HCT116 (cell line): Measurements from ENCODE around the gene GSDMA. TPM values are rescaled to one million over a fixed set of nuclear protein-coding genes. Genes with fewer than 3 reads are reported as not detected.

Experiments
- ATAC-seq: fragments of 200-7000 bp; cut with Tn5 transposase; 2 replicates; pipeline ENCODE4 v1.9.1; 2020; ENCODE audit warnings: mild to moderate bottlenecking, moderate library complexity
- BruUV-seq: library from RNA; stranded (reverse); fragments of 400-500 nt; replicated peaks from 2 replicates; lab custom pipeline; 2021; lab: Mats Ljungman, UMichigan
- CTCF ChIA-PET: fragments of 300-600 bp; sonication (Branson Sonifier 250); formaldehyde crosslinking; loops from one replicate; lab custom pipeline; 2021; ENCODE audit warnings: antibody characterized with exemption; lab: Charles Lee
- POLR2A ChIA-PET: fragments of 300-600, 350-600 bp; sonication (Branson Sonifier 250); formaldehyde crosslinking; loops from one replicate; lab custom pipeline; 2021; ENCODE audit warnings: antibody characterized with exemption; lab: Charles Lee
- RAD21 ChIA-PET, 2 experiments: fragments of 300-600 bp; sonication (Branson Sonifier 250); formaldehyde crosslinking; loops; one replicate each; lab custom pipeline; 2023; ENCODE audit warnings: low total read pairs in 2 of 2; ENCODE audit not compliant: uncharacterized antibody in 2 of 2, unreplicated experiment in 2 of 2, low non-redundant PET in 1 of 2; lab: Charles Lee
- DNase-seq: peaks from one replicate; pipeline ENCODE4 v3.0.0-alpha.2; 2010; ENCODE audit warnings: low read depth, low spot score
- H2AFZ ChIP-seq: fragments of 200-600 bp; shearing (Covaris generic), sonication (generic); 2 replicates; pipeline ENCODE4 v1.6.1; 2017; ENCODE audit warnings: low read depth, mixed run types, mixed read lengths, antibody characterized with exemption, low read length; ENCODE audit not compliant: poor library complexity, severe bottlenecking
- H3K27ac ChIP-seq: 2 replicates; pipeline ENCODE4 v1.5.1; 2012; ENCODE audit warnings: low read depth, low read length
- H3K27me3 ChIP-seq: fragments of 200-600 bp; sonication (generic); 2 replicates; pipeline ENCODE4 v1.6.1; 2016; ENCODE audit warnings: mixed run types, low read length, mixed read lengths; ENCODE audit not compliant: insufficient read depth
- H3K36me3 ChIP-seq, 2 experiments: fragments of 200-500 bp in 1 of 2; fragments of 200-600 bp in 1 of 2; sonication (Bioruptor generic) in 1 of 2; sonication (generic) in 1 of 2; 2 replicates each; pipeline versions ENCODE4 v1.5.1 to v1.6.1; 2014 to 2016; ENCODE audit warnings: low read length in 2 of 2, inconsistent platforms in 1 of 2, mixed read lengths in 1 of 2, mixed run types in 1 of 2; ENCODE audit not compliant: insufficient read depth in 2 of 2, control insufficient read depth in 1 of 2
- H3K4me1 ChIP-seq, 2 experiments: fragments of 200-600 bp in 1 of 2; sonication (generic) in 1 of 2; 2 replicates each; pipeline versions ENCODE4 v1.5.1 to v1.6.1; 2012 to 2017; ENCODE audit warnings: low read length in 2 of 2, inconsistent platforms in 1 of 2, mild to moderate bottlenecking in 1 of 2, mixed read lengths in 1 of 2, mixed run types in 1 of 2, moderate library complexity in 1 of 2; ENCODE audit not compliant: insufficient read depth in 2 of 2, control insufficient read depth in 1 of 2
- H3K4me2 ChIP-seq: fragments of 200-600 bp; sonication (generic); 2 replicates; pipeline ENCODE4 v1.6.1; 2017; ENCODE audit warnings: mixed run types, low read length, mixed read lengths
- H3K4me3 ChIP-seq, 2 experiments: fragments of 200-600 bp in 1 of 2; sonication (generic) in 1 of 2; replicated peaks in 1 of 2; 2 replicates each; pipeline ENCODE4 v1.5.1; 2011 to 2016; ENCODE audit warnings: low read length in 2 of 2, control low read depth in 1 of 2, low read depth in 1 of 2, mild to moderate bottlenecking in 1 of 2, mixed read lengths in 1 of 2, mixed run types in 1 of 2
- H3K79me2 ChIP-seq: fragments of 200-600 bp; sonication (generic); 2 replicates; pipeline ENCODE4 v1.6.1; 2017; ENCODE audit warnings: mild to moderate bottlenecking, mixed run types, low read length, moderate library complexity, mixed read lengths; ENCODE audit not compliant: insufficient read depth
- H3K9ac ChIP-seq: fragments of 200-600 bp; sonication (generic); 2 replicates; pipeline ENCODE4 v1.6.1; 2016; ENCODE audit warnings: low read length, mixed read lengths
- H3K9me2 ChIP-seq: fragments of 200-600 bp; sonication (generic), shearing (Covaris generic); 2 replicates; pipeline ENCODE4 v1.6.1; 2017; ENCODE audit warnings: mixed run types, mild to moderate bottlenecking, moderate library complexity; ENCODE audit not compliant: insufficient read depth
- H3K9me3 ChIP-seq, 2 experiments: fragments of 200-500 bp in 1 of 2; fragments of 200-600 bp in 1 of 2; sonication (Bioruptor generic) in 1 of 2; sonication (generic) in 1 of 2; 2 replicates each; pipeline ENCODE4 v1.6.1; 2014 to 2017; ENCODE audit warnings: low read length in 2 of 2, mixed read lengths in 2 of 2, inconsistent platforms in 1 of 2, low read depth in 1 of 2, mild to moderate bottlenecking in 1 of 2, mixed run types in 1 of 2, moderate library complexity in 1 of 2; ENCODE audit not compliant: control insufficient read depth in 1 of 2, insufficient read depth in 1 of 2
- H4K20me1 ChIP-seq: fragments of 200-600 bp; sonication (generic), shearing (Covaris generic); 2 replicates; pipeline ENCODE4 v1.6.1; 2017; ENCODE audit warnings: mixed run types, mild to moderate bottlenecking, moderate library complexity; ENCODE audit not compliant: insufficient read depth
- CBX3 ChIP-seq: IDR thresholded peaks from 2 replicates; pipeline ENCODE4 v1.6.1; 2012; ENCODE audit warnings: low read depth
- CEBPB ChIP-seq: IDR thresholded peaks from 2 replicates; pipeline ENCODE4 v1.6.1; 2012; ENCODE audit warnings: low read depth
- ELF1 ChIP-seq: IDR thresholded peaks from 2 replicates; pipeline ENCODE4 v1.6.1; 2012; ENCODE audit warnings: low read depth, borderline replicate concordance
- EZH2 ChIP-seq: fragments of 200-600 bp; sonication (generic); IDR thresholded peaks from 2 replicates; pipeline ENCODE4 v1.6.1; 2017; ENCODE audit warnings: antibody characterized with exemption, mixed run types
- EZH2phosphoT487 ChIP-seq: fragments of 200-600 bp; IDR thresholded peaks from 2 replicates; pipeline ENCODE4 v1.6.1; 2018; ENCODE audit warnings: antibody characterized with exemption, borderline replicate concordance
- FOSL1 ChIP-seq: IDR thresholded peaks from 2 replicates; pipeline ENCODE4 v1.6.1; 2012; ENCODE audit warnings: low read depth
- MAX ChIP-seq: IDR thresholded peaks from 2 replicates; pipeline ENCODE4 v1.6.1; 2012
- POLR2A ChIP-seq: IDR thresholded peaks from 2 replicates; pipeline ENCODE4 v1.7.0; 2011; ENCODE audit warnings: borderline replicate concordance; ENCODE audit not compliant: insufficient read depth, insufficient read length; ENCODE audit errors: extremely low read depth
- POLR2AphosphoS5 ChIP-seq: IDR thresholded peaks from 2 replicates; pipeline ENCODE4 v1.6.1; 2011; ENCODE audit warnings: mild to moderate bottlenecking, low read depth, low read length, moderate library complexity
- RAD21 ChIP-seq: IDR thresholded peaks from 2 replicates; pipeline ENCODE4 v1.6.1; 2012; ENCODE audit warnings: low read depth, mild to moderate bottlenecking
- SP1 ChIP-seq: IDR thresholded peaks from 2 replicates; pipeline ENCODE4 v1.6.1; 2012; ENCODE audit warnings: low read depth
- SRF ChIP-seq: IDR thresholded peaks from 2 replicates; pipeline ENCODE4 v1.6.1; 2012; ENCODE audit warnings: low read depth
- TCF7L2 ChIP-seq: IDR thresholded peaks from 2 replicates; pipeline ENCODE4 v1.7.0; 2011; ENCODE audit warnings: borderline replicate concordance, inconsistent platforms; ENCODE audit not compliant: insufficient read depth, insufficient read length; ENCODE audit errors: extremely low read depth
- YY1 ChIP-seq: IDR thresholded peaks from 2 replicates; pipeline ENCODE4 v1.6.1; 2011; ENCODE audit warnings: low read length, low read depth, moderate library complexity, mild to moderate bottlenecking; ENCODE audit not compliant: insufficient replicate concordance; ENCODE audit errors: extremely low read depth
- ZBTB33 ChIP-seq: IDR thresholded peaks from 2 replicates; pipeline ENCODE4 v1.6.1; 2011; ENCODE audit warnings: mild to moderate bottlenecking, low read length, moderate library complexity; ENCODE audit not compliant: insufficient replicate concordance; ENCODE audit errors: extremely low read depth
- ZFX ChIP-seq: fragments of 450-650 bp; IDR thresholded peaks from 2 replicates; pipeline ENCODE4 v1.6.1; 2017
- intact Hi-C: fragments of 100-400 bp; cut with micrococcal nuclease; formaldehyde crosslinking; loops from 2 replicates; pipeline ENCODE4 v1.10.0; 2022
- total RNA-seq: library from RNA; stranded (reverse); gene quantifications from one replicate; pipeline ENCODE4 v1.2.1, GENCODE V29; 2021; ENCODE audit not compliant: unreplicated experiment
- TF ChIP-seq, protein P1 (sequence below), 3 experiments: fragments of 200-600 bp in 1 of 3; sonication (generic) in 1 of 3; IDR thresholded peaks in 2 of 3; conservative IDR thresholded peaks in 1 of 3; 2 replicates each; pipeline ENCODE4 v1.5.1; 2012 to 2017; ENCODE audit warnings: low read depth in 2 of 3, low read length in 2 of 3, antibody characterized with exemption in 1 of 3, borderline replicate concordance in 1 of 3, control low read depth in 1 of 3, mild to moderate bottlenecking in 1 of 3, mixed read lengths in 1 of 3, mixed run types in 1 of 3, moderate library complexity in 1 of 3; ENCODE audit not compliant: insufficient read depth in 1 of 3

The GSDMA gene
- total RNA-seq, 1 experiment from 2014 or later, result not detected

DNA sequence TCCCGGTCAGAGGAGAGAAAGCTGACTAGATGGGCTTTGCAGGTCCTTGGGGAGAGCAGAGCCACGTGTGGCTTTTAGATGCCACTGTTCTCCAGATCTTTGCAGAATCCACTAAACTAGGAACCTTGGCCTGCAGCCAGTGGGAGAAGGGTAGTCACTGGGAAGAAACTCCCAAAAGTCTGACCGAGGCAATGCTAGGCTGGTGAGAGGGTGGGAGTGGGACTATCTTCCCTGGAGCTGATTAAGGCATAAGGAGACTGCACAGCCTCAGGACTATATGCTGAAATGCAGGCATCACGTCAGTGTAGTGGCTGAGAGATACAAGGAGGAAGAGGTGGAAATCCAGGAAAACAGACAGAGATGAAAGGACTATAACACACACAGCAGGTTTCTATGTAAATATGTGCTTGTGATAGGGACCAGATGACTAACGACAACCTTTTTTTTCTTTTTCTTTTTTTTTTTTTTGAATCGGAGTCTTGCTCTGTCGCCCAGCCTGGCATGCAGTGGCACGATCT lies 2.2 kb upstream of the GSDMA start:
- ChIA-PET POLR2A (no interaction called here), CTCF (no interaction called here), RAD21 (no interaction called here)
- TF ChIP-seq ZBTB33 (no peak), POLR2AphosphoS5 (no peak), MAX (no peak), TCF7L2 (no peak), SP1 (no peak), EZH2 (no peak), EZH2phosphoT487 (no peak), CEBPB (no peak), SRF (no peak), POLR2A (no peak), ZFX (no peak), YY1 (no peak), FOSL1 (no peak), ELF1 (no peak), RAD21 (no peak), CBX3 (no peak)
- TF ChIP-seq, protein P1, sequence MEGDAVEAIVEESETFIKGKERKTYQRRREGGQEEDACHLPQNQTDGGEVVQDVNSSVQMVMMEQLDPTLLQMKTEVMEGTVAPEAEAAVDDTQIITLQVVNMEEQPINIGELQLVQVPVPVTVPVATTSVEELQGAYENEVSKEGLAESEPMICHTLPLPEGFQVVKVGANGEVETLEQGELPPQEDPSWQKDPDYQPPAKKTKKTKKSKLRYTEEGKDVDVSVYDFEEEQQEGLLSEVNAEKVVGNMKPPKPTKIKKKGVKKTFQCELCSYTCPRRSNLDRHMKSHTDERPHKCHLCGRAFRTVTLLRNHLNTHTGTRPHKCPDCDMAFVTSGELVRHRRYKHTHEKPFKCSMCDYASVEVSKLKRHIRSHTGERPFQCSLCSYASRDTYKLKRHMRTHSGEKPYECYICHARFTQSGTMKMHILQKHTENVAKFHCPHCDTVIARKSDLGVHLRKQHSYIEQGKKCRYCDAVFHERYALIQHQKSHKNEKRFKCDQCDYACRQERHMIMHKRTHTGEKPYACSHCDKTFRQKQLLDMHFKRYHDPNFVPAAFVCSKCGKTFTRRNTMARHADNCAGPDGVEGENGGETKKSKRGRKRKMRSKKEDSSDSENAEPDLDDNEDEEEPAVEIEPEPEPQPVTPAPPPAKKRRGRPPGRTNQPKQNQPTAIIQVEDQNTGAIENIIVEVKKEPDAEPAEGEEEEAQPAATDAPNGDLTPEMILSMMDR (IDR thresholded peaks at IDR 0.05 in 2 of 3, conservative IDR thresholded peaks at IDR 0.05 in 1 of 3; ENCODE audit: borderline replicate concordance in 1 of 3, insufficient read depth in 1 of 3, low read depth in 2 of 3, low read length in 2 of 3), result no peak
- Histone ChIP-seq H3K79me2 (no peaks in the 10 kb centered on the region), H4K20me1 (no peaks in the 10 kb centered on the region), H3K9me3 (no peaks in the 10 kb centered on the region), H3K9me2 (no peaks in the 10 kb centered on the region), H3K9ac (no peak overlapping the region), H3K36me3 (no peaks in the 10 kb centered on the region), H3K27ac (no peak overlapping the region), H3K4me2 (no peak overlapping the region), H3K27me3 (peaks cover 3% of the 10 kb centered on the region; the same call in 1 of the 2 replicates), H2AFZ (no peak overlapping the region), H3K4me1 (peaks cover 2 to 13% of the 10 kb centered on the region in 2 experiments; a peak in 2 of 4 replicates), H3K4me3 (no peak overlapping the region)
- BruUV-seq, result no TSS peak
- DNase-seq (no peak), ATAC-seq (no peak)
- intact Hi-C loops, result no loop called here
